Activated CD4-positive, alpha-beta T cell treated with anti-CD3 and anti-CD28 coated beads for 36 hours (primary cell): ENCODE results near the gene KRTAP10-6. TPM values are rescaled to one million over a fixed set of nuclear protein-coding genes. Genes with fewer than 3 reads are reported as not detected.
"Not testable (repeated sequence)": the region's sequence is repeated elsewhere in the genome, so short reads cannot be mapped to it uniquely, and the experiment has no call there.

Source experiments
- ATAC-seq: fragments of 200-7000 bp; cut with Tn5 transposase; one replicate; pipeline ENCODE4 v1.10.0; 2021; ENCODE audit warnings: mild to moderate bottlenecking, moderate library complexity
- CTCF ChIA-PET: fragments of 350-600 bp; sonication (Branson Sonifier 250); formaldehyde crosslinking; loops from one replicate; lab custom pipeline; 2021; ENCODE audit warnings: antibody characterized with exemption; lab: Charles Lee
- POLR2A ChIA-PET: fragments of 350-600 bp; sonication (Branson Sonifier 250); formaldehyde crosslinking; loops from one replicate; lab custom pipeline; 2021; ENCODE audit warnings: antibody characterized with exemption, inconsistent platforms; lab: Charles Lee
- DNase-seq: peaks from one replicate; pipeline ENCODE4 v3.0.0-alpha.2; 2020
- H3K27ac Mint-ChIP-seq: one replicate; pipeline ENCODE4 v1.8.0; 2021; ENCODE audit warnings: mixed read lengths
- H3K27me3 Mint-ChIP-seq: one replicate; pipeline ENCODE4 v1.8.0; 2021; ENCODE audit warnings: mixed read lengths
- H3K36me3 Mint-ChIP-seq: one replicate; pipeline ENCODE4 v1.8.0; 2021; ENCODE audit warnings: low read depth, mixed read lengths
- H3K4me1 Mint-ChIP-seq: one replicate; pipeline ENCODE4 v1.8.0; 2021; ENCODE audit warnings: mixed read lengths
- H3K4me3 Mint-ChIP-seq: one replicate; pipeline ENCODE4 v1.8.0; 2021; ENCODE audit warnings: mild to moderate bottlenecking, moderate library complexity, mixed read lengths
- H3K9me3 Mint-ChIP-seq: one replicate; pipeline ENCODE4 v1.8.0; 2021; ENCODE audit warnings: low read depth, mixed read lengths
- intact Hi-C, 2 experiments: fragments of 100-400 bp; cut with DNase I in 1 of 2; cut with micrococcal nuclease in 1 of 2; formaldehyde crosslinking; loops; one replicate each; pipeline versions ENCODE4 v1.14.2 to v1.15.1; 2022 to 2024; cut with DNase I, micrococcal nuclease
- total RNA-seq, 2 experiments: library from RNA; stranded (reverse); gene quantifications; one replicate each; pipeline ENCODE4 v1.2.3, GENCODE V29; 2021

The KRTAP10-6 gene
- total RNA-seq, 2 experiments from 2014 or later = not detected

DNA sequence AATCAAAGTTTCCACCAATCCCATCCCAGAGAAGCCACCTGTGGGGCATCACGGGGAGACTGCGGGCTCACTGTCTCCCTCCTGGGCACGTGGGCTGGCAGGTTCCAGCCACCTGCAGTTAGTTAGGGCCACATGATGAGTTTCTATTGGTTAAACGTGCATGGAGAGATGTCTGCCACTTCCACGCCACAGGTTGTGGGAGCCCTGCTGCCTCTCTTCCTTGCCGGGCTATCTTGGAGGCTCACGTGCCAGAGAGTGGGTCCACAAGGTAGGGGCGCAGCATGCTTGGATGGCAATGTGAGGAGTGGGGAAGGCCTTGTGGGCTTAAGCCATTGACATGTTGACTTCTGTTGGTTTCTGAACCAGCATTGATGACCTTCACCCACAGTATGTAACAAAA is 11.6 kb upstream of the KRTAP10-6 start:
- Mint-ChIP-seq H3K27me3 (peaks cover 4% of the 10 kb centered on the region), H3K36me3 (no peaks in the 10 kb centered on the region), H3K27ac (no peak overlapping the region), H3K4me3 (no peak overlapping the region), H3K9me3 (peaks cover 2% of the 10 kb centered on the region), H3K4me1 (no peaks in the 10 kb centered on the region)
- CTCF ChIA-PET = no interaction called here
- ATAC-seq (no peak), DNase-seq (no peak)
- intact Hi-C loops = no loop called here
- POLR2A ChIA-PET = no interaction called here

DNA sequence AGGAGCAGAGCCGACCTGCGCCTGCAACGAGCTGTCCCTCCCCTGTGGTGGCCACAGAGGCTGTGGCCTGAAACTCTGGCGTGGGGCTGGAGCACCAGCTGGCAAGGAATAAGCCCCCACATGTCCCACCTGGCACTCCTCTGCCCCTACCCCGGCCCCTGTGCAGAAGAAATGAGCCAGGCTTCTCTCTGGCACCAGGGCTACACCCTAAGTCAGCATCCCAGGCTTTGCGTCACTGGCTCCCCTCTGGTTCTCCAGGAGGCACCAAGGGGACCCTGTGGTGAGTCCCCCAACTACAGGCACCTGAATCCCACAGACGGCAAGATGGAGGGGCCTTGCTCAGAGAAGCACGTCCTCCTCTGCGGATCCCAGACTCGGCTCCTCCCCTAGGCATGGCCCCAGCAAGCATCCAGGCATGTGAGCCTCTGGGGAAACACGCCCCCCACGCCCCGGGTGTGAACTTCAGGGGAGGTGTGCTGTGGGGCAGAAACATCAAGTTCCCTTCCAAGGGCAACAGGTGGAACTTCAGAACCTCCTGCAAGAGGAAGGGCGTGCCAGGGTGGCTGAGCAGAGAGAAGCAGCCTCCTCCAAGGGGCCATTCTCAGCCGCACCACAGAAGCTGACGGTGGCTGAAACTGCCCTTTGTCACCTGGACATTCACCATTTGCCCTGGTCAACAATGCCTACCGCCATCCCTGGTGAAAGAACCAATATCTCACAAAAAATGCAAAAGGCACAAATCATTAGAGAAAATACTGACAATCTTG is 11.0 kb upstream of the KRTAP10-6 start:
- DNase-seq (no peak), ATAC-seq (no peak)
- Mint-ChIP-seq H3K9me3 (peaks cover 4% of the 10 kb centered on the region), H3K4me1 (no peaks in the 10 kb centered on the region), H3K27me3 (peaks cover 4% of the 10 kb centered on the region), H3K36me3 (no peaks in the 10 kb centered on the region), H3K27ac (no peak overlapping the region), H3K4me3 (no peak overlapping the region)
- intact Hi-C loops = no loop called here
- CTCF ChIA-PET = no interaction called here
- POLR2A ChIA-PET = no interaction called here

DNA sequence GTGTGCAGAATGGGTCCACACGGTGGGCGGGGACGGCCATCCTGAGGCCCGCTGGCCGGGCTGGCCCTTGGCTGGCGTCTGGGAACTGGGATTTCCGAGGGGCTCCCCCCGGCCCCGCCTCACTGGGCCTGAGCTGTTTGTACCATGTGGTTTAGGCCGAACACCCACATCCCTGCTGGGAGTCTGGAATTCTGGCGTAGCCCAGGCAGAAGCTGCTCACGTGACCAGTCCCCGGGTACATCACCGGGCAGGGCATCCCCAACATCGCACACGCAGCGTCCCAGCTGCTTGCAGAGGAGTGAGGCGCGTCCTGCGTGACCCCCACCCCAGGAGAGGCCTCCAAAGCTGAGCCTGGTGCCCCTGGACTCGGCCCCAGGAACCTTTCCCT is 10.2 kb upstream of the KRTAP10-6 start:
- DNase-seq = no peak
- intact Hi-C loops = no loop called here
- ChIA-PET CTCF (no interaction called here), POLR2A (no interaction called here)
- peaks cover 4% of the 10 kb centered on the region for H3K9me3 Mint-ChIP-seq
- H3K27me3 Mint-ChIP-seq = peaks cover 4% of the 10 kb centered on the region
- H3K27ac Mint-ChIP-seq = no peak overlapping the region
- H3K36me3 Mint-ChIP-seq = no peaks in the 10 kb centered on the region
- H3K4me1 Mint-ChIP-seq = no peaks in the 10 kb centered on the region
- no peak for ATAC-seq
- no peak overlapping the region for H3K4me3 Mint-ChIP-seq

DNA sequence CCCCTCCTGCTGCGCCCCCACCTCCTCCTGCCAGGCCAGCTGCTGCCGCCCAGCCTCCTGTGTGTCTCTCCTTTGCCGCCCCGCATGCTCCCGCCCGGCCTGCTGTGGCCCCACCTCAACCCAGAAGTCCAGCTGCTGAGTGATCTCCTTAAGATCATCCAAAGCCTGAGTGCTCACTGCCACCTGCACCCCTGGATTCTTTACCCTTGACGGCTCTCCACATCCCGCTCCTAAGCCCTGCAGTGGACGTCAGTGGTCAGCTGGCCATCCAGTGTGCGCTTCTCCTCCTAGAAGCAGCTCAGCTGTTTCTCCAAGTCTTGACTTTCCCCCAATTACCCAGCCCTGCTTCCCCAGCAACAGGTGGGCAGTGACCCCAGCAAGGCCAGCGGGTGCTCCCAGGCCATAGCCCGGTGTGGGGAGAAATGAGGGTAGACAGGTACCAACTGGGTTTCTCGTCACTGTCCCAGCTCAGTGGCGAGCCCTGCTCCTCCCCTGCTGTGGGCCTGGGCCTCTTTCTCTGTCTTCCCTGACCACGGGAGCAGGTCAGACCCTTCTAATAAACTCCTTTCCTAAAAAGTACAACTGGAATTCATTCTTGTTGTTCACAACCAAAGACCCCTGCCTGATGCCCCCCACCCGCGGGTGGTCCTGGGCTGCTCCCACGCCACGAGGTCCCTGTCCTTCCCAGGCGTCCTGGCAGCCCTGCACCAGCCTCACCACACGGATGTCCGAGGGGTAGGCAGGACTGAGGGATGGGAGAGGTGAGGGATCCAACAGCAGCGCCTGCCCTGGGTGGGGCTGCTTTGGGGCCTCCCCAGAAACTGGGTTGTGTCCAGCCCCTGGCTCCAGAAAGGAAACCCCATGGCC is 9.5 kb upstream of the KRTAP10-6 start:
- intact Hi-C loops = no loop called here
- no peak overlapping the region for H3K27ac Mint-ChIP-seq
- H3K4me1 Mint-ChIP-seq = no peaks in the 10 kb centered on the region
- ATAC-seq = no peak
- H3K36me3 Mint-ChIP-seq = no peaks in the 10 kb centered on the region
- ChIA-PET CTCF (interaction anchor here (0.6 to 0.7 kb wide), 2 partner anchors 122 to 1814 kb away, joined by 3 to 4 read pairs; no protein-coding TSS in a partner anchor), POLR2A (no interaction called here)
- H3K9me3 Mint-ChIP-seq = peaks cover 4% of the 10 kb centered on the region
- H3K4me3 Mint-ChIP-seq = no peak overlapping the region
- DNase-seq = no peak
- peaks cover 4% of the 10 kb centered on the region for H3K27me3 Mint-ChIP-seq

DNA sequence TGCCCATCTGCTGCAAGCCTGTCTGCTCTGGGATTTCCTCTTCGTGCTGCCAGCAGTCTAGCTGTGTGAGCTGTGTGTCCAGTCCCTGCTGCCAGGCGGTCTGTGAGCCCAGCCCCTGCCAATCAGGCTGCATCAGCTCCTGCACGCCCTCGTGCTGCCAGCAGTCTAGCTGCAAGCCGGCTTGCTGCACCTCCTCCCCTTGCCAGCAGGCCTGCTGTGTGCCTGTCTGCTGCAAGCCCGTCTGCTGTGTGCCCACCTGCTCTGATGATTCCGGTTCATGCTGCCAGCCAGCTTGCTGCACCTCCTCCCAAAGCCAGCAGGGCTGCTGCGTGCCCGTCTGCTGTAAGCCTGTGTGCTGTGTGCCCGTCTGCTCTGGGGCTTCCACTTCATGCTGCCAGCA is 8.8 kb upstream of the KRTAP10-6 start:
- intact Hi-C loops, H3K36me3 Mint-ChIP-seq, POLR2A ChIA-PET, H3K4me3 Mint-ChIP-seq, H3K27me3 Mint-ChIP-seq, H3K9me3 Mint-ChIP-seq, H3K27ac Mint-ChIP-seq, H3K4me1 Mint-ChIP-seq, DNase-seq, ATAC-seq: not testable (repeated sequence)
- CTCF ChIA-PET = interaction anchor here (0.6 to 0.7 kb wide), 2 partner anchors 123 to 1814 kb away, joined by 3 to 4 read pairs; no protein-coding TSS in a partner anchor

DNA sequence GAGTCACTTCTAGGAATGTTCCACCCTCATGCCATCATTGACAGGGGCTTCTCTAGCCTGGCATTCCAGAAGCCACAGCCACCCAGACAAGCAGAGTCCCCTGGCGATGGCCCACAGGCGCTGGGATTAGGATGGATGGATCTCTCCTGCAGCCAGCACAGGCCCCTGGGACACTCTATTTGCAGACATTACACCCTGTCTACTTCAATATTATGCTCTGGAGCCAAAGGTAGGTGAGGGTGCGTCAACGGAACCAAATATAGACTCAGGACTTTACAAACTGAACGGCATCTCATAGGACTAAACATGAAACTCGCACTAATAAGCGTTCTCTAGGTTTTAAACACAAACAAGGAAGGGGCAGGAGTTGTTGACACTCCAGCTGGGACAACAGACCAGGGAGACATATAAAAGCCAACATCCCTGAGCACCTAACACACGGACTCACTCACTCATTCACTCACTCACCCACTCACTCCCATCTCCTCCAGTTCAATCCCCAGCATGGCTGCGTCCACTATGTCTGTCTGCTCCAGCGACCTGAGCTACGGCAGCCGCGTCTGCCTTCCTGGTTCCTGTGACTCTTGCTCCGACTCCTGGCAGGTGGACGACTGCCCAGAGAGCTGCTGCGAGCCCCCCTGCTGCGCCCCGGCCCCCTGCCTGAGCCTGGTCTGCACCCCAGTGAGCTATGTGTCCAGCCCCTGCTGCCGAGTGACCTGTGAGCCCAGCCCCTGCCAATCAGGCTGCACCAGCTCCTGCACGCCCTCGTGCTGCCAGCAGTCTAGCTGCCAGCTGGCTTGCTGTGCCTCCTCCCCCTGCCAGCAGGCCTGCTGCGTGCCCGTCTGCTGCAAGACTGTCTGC is 8.0 kb upstream of the KRTAP10-6 start, which contains the start of gene KRTAP10-7:
KRTAP10-7 (plus strand) TSS at position 480 of the 861 bp plus-strand sequence; CDS start at position 505, 25 bp downstream.
- not testable (repeated sequence) for H3K4me3 Mint-ChIP-seq

DNA sequence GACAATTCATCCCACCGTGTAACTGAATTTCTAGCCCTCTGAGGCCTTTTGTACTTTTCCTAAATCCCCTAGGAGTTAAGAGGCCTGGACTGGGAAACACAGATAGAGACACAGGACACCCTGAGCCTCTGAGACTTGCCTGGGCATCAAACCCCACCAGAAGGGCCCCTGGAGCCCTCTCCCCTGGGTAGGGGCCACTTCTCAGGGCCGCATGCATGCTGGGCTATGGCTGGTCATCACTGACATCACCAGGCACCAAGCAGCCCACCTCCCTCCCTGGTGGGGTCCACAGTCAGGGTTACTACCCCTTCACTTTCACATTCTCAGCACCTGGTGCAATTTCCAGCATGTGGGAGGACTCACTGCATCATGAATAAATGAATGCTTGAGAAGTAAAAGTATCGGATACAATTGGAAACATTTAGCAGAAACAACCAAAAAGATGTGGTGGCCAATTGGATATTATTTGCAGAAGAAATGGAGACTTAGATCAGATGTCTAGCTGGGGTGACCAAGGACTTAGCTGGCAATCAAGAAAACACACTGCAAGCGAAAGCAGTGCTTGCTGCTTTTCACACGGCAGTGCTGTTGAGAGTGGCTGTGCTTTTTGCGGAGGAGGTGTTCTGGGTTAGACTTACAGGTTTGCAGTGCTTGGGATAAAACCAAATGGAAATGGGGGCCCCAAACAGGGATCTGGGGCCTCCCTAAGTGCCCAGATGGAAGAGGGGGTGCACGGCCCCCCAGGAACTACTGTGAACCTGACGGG is 7.1 kb upstream of the KRTAP10-6 start:
- H3K27me3 Mint-ChIP-seq = no peaks in the 10 kb centered on the region
- DNase-seq (no peak), ATAC-seq (no peak)
- no peaks in the 10 kb centered on the region for H3K36me3 Mint-ChIP-seq
- ChIA-PET POLR2A (no interaction called here), CTCF (no interaction called here)
- peaks cover 4% of the 10 kb centered on the region for H3K9me3 Mint-ChIP-seq
- H3K4me1 Mint-ChIP-seq = no peaks in the 10 kb centered on the region
- no peak overlapping the region for H3K27ac Mint-ChIP-seq
- intact Hi-C loops = no loop called here
- no peak overlapping the region for H3K4me3 Mint-ChIP-seq

More for the DNA sequence above, 8.0 kb upstream of the KRTAP10-6 start, which contains the start of gene KRTAP10-7:
- H3K36me3 Mint-ChIP-seq, POLR2A ChIA-PET, ATAC-seq, H3K9me3 Mint-ChIP-seq, H3K27me3 Mint-ChIP-seq, DNase-seq, H3K27ac Mint-ChIP-seq, CTCF ChIA-PET, H3K4me1 Mint-ChIP-seq, intact Hi-C loops: not testable (repeated sequence)

DNA sequence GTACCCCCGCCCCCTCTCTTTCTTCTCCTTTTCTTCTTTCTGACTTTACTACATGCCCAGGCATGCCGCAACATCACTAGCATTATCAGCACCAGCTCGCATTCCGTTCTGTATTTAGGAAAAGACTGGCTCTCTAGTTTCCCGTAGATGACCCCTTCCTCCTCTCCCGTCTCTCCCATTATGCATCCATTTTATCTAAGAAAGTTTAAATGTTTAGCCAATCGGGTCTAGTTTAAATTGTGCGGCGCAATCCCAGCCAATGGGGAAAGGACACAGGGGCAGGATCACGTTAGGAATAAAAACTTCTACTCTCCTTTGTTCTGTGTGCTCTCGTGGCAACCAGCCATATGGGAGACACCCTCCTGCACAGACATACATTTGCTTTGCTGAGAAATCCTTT is 5.8 kb upstream of the KRTAP10-6 start:
- ATAC-seq (no peak), DNase-seq (no peak)
- Mint-ChIP-seq H3K9me3 (peaks cover 4% of the 10 kb centered on the region), H3K36me3 (no peaks in the 10 kb centered on the region), H3K4me1 (no peaks in the 10 kb centered on the region), H3K27ac (no peak overlapping the region), H3K27me3 (no peaks in the 10 kb centered on the region), H3K4me3 (no peak overlapping the region)
- intact Hi-C loops = no loop called here
- ChIA-PET POLR2A (no interaction called here), CTCF (no interaction called here)

DNA sequence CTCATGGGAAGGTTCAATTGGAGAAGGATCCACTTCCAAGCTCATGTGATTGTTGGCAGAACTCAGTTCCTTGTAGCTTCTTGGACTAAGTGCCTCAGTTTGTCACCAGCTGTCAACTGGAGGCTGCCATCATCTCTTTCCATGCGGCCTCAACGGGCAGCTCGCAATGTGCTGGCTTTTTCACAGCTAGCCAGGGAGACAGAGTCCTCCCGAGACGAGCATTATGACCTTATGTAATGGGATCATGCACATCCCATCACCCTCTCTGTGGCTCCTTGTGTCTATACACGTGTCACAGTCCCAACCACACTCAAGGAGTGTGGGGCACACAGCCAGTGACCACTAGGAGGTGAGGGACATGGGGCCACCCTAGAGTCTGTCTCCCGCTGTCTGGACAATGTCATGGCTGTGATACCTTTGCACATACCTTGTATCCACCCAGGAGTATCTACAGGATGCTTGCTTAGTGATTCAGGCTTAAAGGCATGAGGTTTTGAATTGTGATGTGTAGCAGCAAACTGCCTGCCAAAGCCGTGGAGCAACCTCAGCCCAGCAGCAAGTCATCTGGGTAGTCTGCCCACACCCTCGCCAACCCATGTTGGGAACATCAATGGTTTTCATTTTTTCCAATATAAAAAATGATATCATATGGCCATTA is 3.9 kb upstream of the KRTAP10-6 start:
- no peak overlapping the region for H3K27ac Mint-ChIP-seq
- no peaks in the 10 kb centered on the region for H3K4me1 Mint-ChIP-seq

DNA sequence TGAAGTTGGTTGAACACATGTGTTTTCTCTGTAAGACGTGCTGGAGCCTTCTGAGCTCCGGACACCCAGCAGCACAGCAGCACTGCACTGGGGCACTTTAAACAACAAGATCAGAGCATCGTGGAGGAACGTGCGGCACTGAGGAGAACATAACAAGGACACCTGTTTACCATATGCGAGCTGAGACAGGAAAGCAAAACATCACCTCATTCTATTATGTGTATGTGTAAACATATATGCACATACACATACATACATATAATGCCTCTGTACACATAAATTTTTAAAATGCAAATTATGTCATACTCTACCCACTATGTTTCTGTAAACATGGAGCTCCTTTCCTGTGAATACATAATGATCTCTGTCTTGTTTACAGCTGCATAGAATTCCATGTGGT is 3.2 kb upstream of the KRTAP10-6 start:
- ATAC-seq (no peak), DNase-seq (no peak)
- H3K9me3 Mint-ChIP-seq = peaks cover 4% of the 10 kb centered on the region
- CTCF ChIA-PET = interaction anchor here (0.6 to 1.9 kb wide), 2 partner anchors 198 to 240 kb away, joined by 3 to 4 read pairs; no protein-coding TSS in a partner anchor
- H3K4me3 Mint-ChIP-seq = no peak overlapping the region
- H3K27ac Mint-ChIP-seq = no peak overlapping the region
- POLR2A ChIA-PET = no interaction called here
- H3K36me3 Mint-ChIP-seq = no peaks in the 10 kb centered on the region
- H3K4me1 Mint-ChIP-seq = no peaks in the 10 kb centered on the region
- H3K27me3 Mint-ChIP-seq = no peaks in the 10 kb centered on the region
- intact Hi-C loops = no loop called here

More for the DNA sequence above, 3.9 kb upstream of the KRTAP10-6 start:
- ATAC-seq (no peak), DNase-seq (no peak)
- CTCF ChIA-PET = interaction anchor here (0.6 to 1.9 kb wide), 2 partner anchors 197 to 241 kb away, joined by 3 to 4 read pairs; no protein-coding TSS in a partner anchor
- intact Hi-C loops = no loop called here
- Mint-ChIP-seq H3K27me3 (no peaks in the 10 kb centered on the region), H3K9me3 (peaks cover 4% of the 10 kb centered on the region), H3K4me3 (no peak overlapping the region), H3K36me3 (no peaks in the 10 kb centered on the region)
- POLR2A ChIA-PET = no interaction called here
